ENCODE data around the gene PCSK5.

Gene PCSK5

GRCh38 chr9:75921391-75922127 lies 31.1 kb downstream of the PCSK5 start:
- Histone ChIP-seq H3K36me3 (ENCODE audit: control insufficient read depth, insufficient read depth, low read length) (no peaks in the 10 kb centered on the region), H3K4me3 (replicated peaks; ENCODE audit: low read depth, low read length) (no peak overlapping the region), H3K27me3 (replicated peaks; ENCODE audit: control insufficient read depth, insufficient read depth, low read length) (no peaks in the 10 kb centered on the region)
- no peak for TF ChIP-seq CTCF (IDR thresholded peaks at IDR 0.05; ENCODE audit: insufficient read depth, low read length, poor library complexity, severe bottlenecking)
- no peak for DNase-seq (ENCODE audit: extremely low read depth, insufficient read length)

- no peak for TF ChIP-seq CTCF (IDR thresholded peaks at IDR 0.05; ENCODE audit: insufficient read depth, low read length, poor library complexity, severe bottlenecking)
- H3K27me3 ChIP-seq (replicated peaks; ENCODE audit: control insufficient read depth, insufficient read depth, low read length) = no peaks in the 10 kb centered on the region
- no peaks in the 10 kb centered on the region for H3K36me3 ChIP-seq (ENCODE audit: control insufficient read depth, insufficient read depth, low read length)
- no peak overlapping the region for H3K4me3 ChIP-seq (replicated peaks; ENCODE audit: low read depth, low read length)
- no peak for DNase-seq (ENCODE audit: extremely low read depth, insufficient read length)
These were observed 35.9 kb downstream of the PCSK5 start for GRCh38 chr9:75926385-75926784.

DNA sequence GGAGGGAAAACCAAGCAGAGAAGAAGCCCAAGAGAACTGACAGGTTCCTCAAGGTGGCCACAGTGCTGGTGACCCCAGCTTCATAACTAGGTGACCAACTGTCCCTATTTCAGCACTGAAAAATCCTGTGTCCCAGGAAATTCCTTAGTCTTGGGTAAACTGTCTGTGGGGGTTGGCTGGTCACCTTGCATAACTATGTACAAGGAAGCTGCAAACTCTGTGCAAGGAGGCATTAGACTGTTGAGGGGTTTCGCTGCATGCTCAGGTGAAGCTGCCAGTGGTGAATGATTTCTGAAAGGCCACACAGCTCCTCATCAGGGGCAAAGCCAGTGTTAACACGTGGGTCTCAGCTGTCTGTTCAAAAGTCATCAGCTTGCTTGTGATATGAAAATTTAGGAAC lies 36.9 kb downstream of the PCSK5 start:
- no peak for DNase-seq (ENCODE audit: extremely low read depth, insufficient read length)
- Histone ChIP-seq H3K27me3 (replicated peaks; ENCODE audit: control insufficient read depth, insufficient read depth, low read length) (no peaks in the 10 kb centered on the region), H3K4me3 (replicated peaks; ENCODE audit: low read depth, low read length) (no peak overlapping the region), H3K36me3 (ENCODE audit: control insufficient read depth, insufficient read depth, low read length) (no peaks in the 10 kb centered on the region)
- TF ChIP-seq CTCF (IDR thresholded peaks at IDR 0.05; ENCODE audit: insufficient read depth, low read length, poor library complexity, severe bottlenecking) = no peak

GRCh38 chr9:75930190-75930589 lies 39.7 kb downstream of the PCSK5 start:
- TF ChIP-seq CTCF (IDR thresholded peaks at IDR 0.05; ENCODE audit: insufficient read depth, low read length, poor library complexity, severe bottlenecking) = no peak
- no peaks in the 10 kb centered on the region for H3K36me3 ChIP-seq (ENCODE audit: control insufficient read depth, insufficient read depth, low read length)
- no peak overlapping the region for H3K4me3 ChIP-seq (replicated peaks; ENCODE audit: low read depth, low read length)
- no peaks in the 10 kb centered on the region for H3K27me3 ChIP-seq (replicated peaks; ENCODE audit: control insufficient read depth, insufficient read depth, low read length)
- no peak for DNase-seq (ENCODE audit: extremely low read depth, insufficient read length)

DNA sequence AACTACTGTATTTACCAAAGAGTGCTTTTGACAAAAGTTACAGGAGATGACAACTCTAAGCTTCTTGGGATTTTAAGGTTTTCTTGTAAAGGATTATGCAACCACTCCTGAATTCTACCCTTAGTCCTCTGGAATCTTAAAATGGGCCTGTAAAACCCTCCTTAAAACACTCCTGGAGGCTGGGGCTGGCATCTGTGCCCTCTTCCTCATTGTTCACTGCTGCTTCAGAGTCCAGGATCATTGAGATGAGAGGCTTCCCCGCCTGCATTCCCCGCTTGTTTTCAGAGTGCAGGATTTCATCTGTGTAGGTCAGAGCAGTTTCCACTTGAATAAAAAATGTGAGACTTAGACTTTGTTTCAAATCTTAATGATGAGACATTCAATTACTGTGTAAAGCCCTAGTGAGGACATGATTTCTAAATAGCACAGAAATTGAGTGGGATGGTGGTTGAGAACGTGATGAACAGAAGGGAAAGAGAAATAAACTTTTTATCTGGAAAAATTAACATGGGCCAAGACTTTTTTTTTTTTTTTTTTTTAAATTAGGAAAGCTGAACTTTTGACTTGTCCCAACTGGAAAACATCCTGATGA lies 40.4 kb downstream of the PCSK5 start:
- no peak overlapping the region for H3K4me3 ChIP-seq (replicated peaks; ENCODE audit: low read depth, low read length)
- DNase-seq (ENCODE audit: extremely low read depth, insufficient read length) = no peak
- no peak for TF ChIP-seq CTCF (IDR thresholded peaks at IDR 0.05; ENCODE audit: insufficient read depth, low read length, poor library complexity, severe bottlenecking)
- H3K36me3 ChIP-seq (ENCODE audit: control insufficient read depth, insufficient read depth, low read length) = no peaks in the 10 kb centered on the region
- no peaks in the 10 kb centered on the region for H3K27me3 ChIP-seq (replicated peaks; ENCODE audit: control insufficient read depth, insufficient read depth, low read length)

All from GM06990 (cell line).